ENCODE measurements around the gene NCAPH2. TPM values are rescaled to one million over a fixed set of nuclear protein-coding genes. Genes with fewer than 3 reads are reported as not detected.

Gene NCAPH2
- total RNA-seq, 1 donor from 2014 or later, result 44.2 TPM

DNA sequence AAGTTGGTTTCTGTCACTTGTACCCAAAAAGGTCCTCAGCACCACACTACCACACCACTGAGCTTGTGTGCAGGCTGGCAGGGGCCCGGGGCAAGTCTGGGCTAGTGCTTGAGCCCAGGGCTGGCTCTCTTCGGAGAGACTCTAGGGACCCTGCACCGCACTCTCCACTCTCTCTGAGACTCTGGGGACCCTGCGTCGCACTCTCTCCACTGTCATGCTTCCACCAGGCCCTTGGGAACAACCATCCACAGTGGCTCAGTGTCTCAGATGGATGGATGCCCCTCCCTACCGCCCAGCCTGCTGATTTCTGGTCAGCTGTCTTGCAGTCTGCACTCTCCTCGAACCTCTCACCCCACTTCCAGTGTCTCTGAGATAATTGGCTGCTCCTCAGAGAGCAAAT lies 31.2 kb upstream of the NCAPH2 start:
- DNase-seq (ENCODE audit: low read depth) (peak; percentile 28), FAIRE-seq (peak; percentile 55)
- H3K4me3 ChIP-seq (ENCODE audit: low read depth, low read length), result no peak overlapping the region
- H3K27me3 ChIP-seq (ENCODE audit: control insufficient read depth, insufficient read depth, low read length), result no peaks in the 10 kb centered on the region
- H3K36me3 ChIP-seq (ENCODE audit: control insufficient read depth, insufficient read depth, low read length), result peaks cover 8% of the 10 kb centered on the region
- TF ChIP-seq, protein P1, sequence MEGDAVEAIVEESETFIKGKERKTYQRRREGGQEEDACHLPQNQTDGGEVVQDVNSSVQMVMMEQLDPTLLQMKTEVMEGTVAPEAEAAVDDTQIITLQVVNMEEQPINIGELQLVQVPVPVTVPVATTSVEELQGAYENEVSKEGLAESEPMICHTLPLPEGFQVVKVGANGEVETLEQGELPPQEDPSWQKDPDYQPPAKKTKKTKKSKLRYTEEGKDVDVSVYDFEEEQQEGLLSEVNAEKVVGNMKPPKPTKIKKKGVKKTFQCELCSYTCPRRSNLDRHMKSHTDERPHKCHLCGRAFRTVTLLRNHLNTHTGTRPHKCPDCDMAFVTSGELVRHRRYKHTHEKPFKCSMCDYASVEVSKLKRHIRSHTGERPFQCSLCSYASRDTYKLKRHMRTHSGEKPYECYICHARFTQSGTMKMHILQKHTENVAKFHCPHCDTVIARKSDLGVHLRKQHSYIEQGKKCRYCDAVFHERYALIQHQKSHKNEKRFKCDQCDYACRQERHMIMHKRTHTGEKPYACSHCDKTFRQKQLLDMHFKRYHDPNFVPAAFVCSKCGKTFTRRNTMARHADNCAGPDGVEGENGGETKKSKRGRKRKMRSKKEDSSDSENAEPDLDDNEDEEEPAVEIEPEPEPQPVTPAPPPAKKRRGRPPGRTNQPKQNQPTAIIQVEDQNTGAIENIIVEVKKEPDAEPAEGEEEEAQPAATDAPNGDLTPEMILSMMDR (IDR thresholded peaks at IDR 0.05; ENCODE audit: insufficient read depth, low read length, severe bottlenecking), result no peak

DNA sequence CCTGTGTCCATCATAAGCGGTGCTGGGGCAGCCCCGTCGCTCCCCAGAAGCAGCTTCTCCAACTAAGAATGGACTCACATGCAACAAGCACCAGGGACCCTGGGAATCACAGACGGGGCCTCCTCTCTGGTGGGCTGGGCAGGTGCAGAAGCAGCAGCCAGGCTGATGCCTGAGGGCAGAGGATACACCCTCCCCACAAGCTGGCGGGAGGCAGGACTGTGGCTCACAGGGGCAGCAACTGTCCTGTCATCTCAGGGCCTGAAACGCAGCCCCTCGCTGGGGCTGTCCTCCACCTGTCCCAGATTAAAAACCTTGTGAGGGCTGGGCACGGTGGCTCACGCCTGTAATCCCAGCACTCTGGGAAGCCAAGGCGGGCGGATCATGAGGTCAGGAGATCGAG lies 30.1 kb upstream of the NCAPH2 start:
- Histone ChIP-seq H3K4me3 (ENCODE audit: low read depth, low read length) (no peak overlapping the region), H3K27me3 (ENCODE audit: control insufficient read depth, insufficient read depth, low read length) (no peaks in the 10 kb centered on the region), H3K36me3 (ENCODE audit: control insufficient read depth, insufficient read depth, low read length) (peaks cover 8% of the 10 kb centered on the region)
- TF ChIP-seq, protein P1 (IDR thresholded peaks at IDR 0.05; ENCODE audit: insufficient read depth, low read length, severe bottlenecking), result no peak
- no peak for FAIRE-seq
- DNase-seq (ENCODE audit: low read depth), result no peak

DNA sequence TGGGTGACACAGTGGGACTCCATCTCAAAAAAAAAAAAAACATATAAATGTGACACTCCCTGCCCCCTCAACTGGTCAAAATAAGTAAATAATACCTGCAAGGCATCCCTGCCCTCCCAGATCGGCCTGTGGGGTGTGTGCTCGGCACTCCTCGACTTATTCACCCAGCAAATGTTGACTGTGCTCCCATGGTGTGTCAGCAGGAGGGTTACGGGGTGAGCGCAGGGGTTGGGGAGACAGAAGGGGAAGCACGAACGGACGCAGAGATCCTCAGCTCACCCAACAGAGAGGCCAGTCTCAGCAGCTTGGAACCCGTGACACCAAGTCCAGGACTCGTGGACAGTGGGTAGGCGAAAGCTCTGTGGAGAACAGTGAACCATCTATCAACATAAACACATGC lies 28.3 kb upstream of the NCAPH2 start:
- no peaks in the 10 kb centered on the region for H3K27me3 ChIP-seq (ENCODE audit: control insufficient read depth, insufficient read depth, low read length)
- TF ChIP-seq, protein P1 (IDR thresholded peaks at IDR 0.05; ENCODE audit: insufficient read depth, low read length, severe bottlenecking), result no peak
- no peak overlapping the region for H3K4me3 ChIP-seq (ENCODE audit: low read depth, low read length)
- peaks cover 6% of the 10 kb centered on the region for H3K36me3 ChIP-seq (ENCODE audit: control insufficient read depth, insufficient read depth, low read length)
- FAIRE-seq (no peak), DNase-seq (ENCODE audit: low read depth) (no peak)

DNA sequence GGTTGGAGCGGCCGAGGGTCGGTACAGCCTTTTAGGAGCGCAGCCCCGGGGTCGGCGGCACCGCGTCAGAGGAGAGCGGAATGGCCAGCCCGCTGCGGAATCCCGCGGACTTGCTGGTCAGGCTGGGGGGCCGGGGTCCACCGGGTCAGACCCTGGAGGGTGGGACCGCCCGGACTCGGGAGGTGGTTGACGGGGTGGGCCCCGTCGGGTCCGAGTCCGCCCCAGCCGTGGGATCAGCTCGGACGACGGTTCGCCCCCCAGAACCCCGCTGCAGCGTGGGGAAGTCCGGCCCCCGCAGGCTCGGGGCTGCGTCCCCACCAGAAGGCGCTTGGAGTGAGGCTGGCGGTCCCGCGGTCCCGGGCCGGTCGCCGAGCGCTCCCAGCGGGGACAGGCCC lies 27.0 kb upstream of the NCAPH2 start:
- H3K27me3 ChIP-seq (ENCODE audit: control insufficient read depth, insufficient read depth, low read length), result no peaks in the 10 kb centered on the region
- H3K4me3 ChIP-seq (ENCODE audit: low read depth, low read length), result peak overlapping the region; percentile 96
- FAIRE-seq, result no peak

DNA sequence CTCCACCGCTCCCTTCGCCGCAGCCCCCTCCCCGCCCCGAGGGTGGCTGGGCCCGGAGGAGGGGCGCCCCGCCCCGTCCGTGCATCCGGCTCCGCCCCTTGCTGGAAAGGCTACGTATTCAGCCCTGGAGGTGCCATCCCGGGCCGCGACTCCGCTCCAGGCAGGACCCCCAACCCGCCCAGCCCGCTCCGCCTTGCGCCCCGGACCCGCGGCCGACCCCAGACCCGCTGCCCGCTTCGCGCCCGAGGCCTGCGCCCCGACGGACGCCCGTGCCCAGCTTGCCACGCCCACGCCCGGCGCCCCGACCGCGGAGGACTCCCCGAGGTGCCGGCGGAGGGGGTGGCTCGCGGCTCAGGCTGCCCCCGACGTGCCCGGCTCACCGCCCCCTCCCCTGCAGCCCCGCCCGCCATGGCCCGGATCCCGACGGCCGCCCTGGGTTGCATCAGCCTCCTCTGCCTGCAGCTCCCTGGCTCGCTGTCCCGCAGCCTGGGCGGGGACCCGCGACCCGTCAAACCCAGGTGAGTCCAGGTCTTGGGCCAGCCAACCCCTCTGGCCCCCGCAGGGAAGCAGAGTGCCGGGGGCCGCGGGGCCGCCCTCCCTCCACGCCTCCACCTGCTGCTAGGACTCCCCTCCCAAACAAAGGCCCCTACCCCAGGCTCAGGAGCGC lies 26.5 kb upstream of the NCAPH2 start, which contains the start of gene ADM2:
TSS of gene ADM2 (plus strand) at position 104 of the 667 bp plus-strand sequence. CDS start at position 409, 305 bp downstream.
- H3K36me3 ChIP-seq (ENCODE audit: control insufficient read depth, insufficient read depth, low read length), result peaks cover 6% of the 10 kb centered on the region
- FAIRE-seq (no peak), DNase-seq (ENCODE audit: low read depth) (no peak)
- H3K27me3 ChIP-seq (ENCODE audit: control insufficient read depth, insufficient read depth, low read length), result no peaks in the 10 kb centered on the region
- peak within 1 kb of the TSS; percentile 96 for H3K4me3 ChIP-seq (ENCODE audit: low read depth, low read length)
- TF ChIP-seq, protein P1 (IDR thresholded peaks at IDR 0.05; ENCODE audit: insufficient read depth, low read length, severe bottlenecking), result no peak

More for the DNA sequence above, 27.0 kb upstream of the NCAPH2 start:
- H3K36me3 ChIP-seq (ENCODE audit: control insufficient read depth, insufficient read depth, low read length), result peaks cover 6% of the 10 kb centered on the region
- TF ChIP-seq, protein P1 (IDR thresholded peaks at IDR 0.05; ENCODE audit: insufficient read depth, low read length, severe bottlenecking), result no peak
- no peak for DNase-seq (ENCODE audit: low read depth)
